CD4-positive, alpha-beta T cell (primary cell): ENCODE data around the gene KCNJ11. TPM values are rescaled to one million over a fixed set of nuclear protein-coding genes. Genes with fewer than 3 reads are reported as not detected.
A peak's percentile ranks its signal among the peaks of the same experiment; 100 is the strongest.

Experiments used
- ATAC-seq: fragments of 200-7000 bp; cut with Tn5 transposase; one replicate; pipeline ENCODE4 v1.10.0; 2022; ENCODE audit warnings: mild to moderate bottlenecking; ENCODE audit not compliant: poor library complexity
- CTCF ChIA-PET: fragments of 350-600 bp; sonication (Branson Sonifier 250); formaldehyde crosslinking; loops from one replicate; lab custom pipeline; 2021; ENCODE audit warnings: antibody characterized with exemption, inconsistent platforms; lab: Charles Lee
- POLR2A ChIA-PET: fragments of 350-600 bp; sonication (Branson Sonifier 250); formaldehyde crosslinking; loops from one replicate; lab custom pipeline; 2021; ENCODE audit warnings: antibody characterized with exemption, inconsistent platforms; lab: Charles Lee
- DNase-seq, 14 experiments: peaks; one replicate each; pipeline ENCODE4 v3.0.0-alpha.2; 2013 to 2020; ENCODE audit warnings: mixed read lengths in 2 of 14
- H3K27ac ChIP-seq, 2 donors: one replicate each; pipeline versions ENCODE4 v1.5.1 to v1.7.0; 2013; ENCODE audit warnings: low read length in 2 of 2, low read depth in 1 of 2, mild to moderate bottlenecking in 1 of 2
- H3K27me3 ChIP-seq, 2 experiments: 1 replicate in 1 of 2; 2 replicates in 1 of 2; pipeline versions ENCODE4 v1.6.1 to v1.7.0; 2013; ENCODE audit warnings: low read length in 2 of 2, control low read depth in 1 of 2, mild to moderate bottlenecking in 1 of 2, moderate library complexity in 1 of 2; ENCODE audit not compliant: insufficient read depth in 2 of 2, control insufficient read depth in 1 of 2
- H3K36me3 ChIP-seq: one replicate; pipeline ENCODE4 v1.6.1; 2013; ENCODE audit warnings: low read length, control low read depth; ENCODE audit not compliant: insufficient read depth
- H3K4me1 ChIP-seq: one replicate; pipeline ENCODE4 v1.6.1; 2013; ENCODE audit warnings: low read length, control low read depth; ENCODE audit not compliant: insufficient read depth
- H3K4me3 ChIP-seq: one replicate; pipeline ENCODE4 v1.5.1; 2013; ENCODE audit warnings: mild to moderate bottlenecking, low read length, moderate library complexity
- H3K9me3 ChIP-seq, 2 experiments: 1 replicate in 1 of 2; 2 replicates in 1 of 2; pipeline versions ENCODE4 v1.6.1 to v1.7.0; 2013; ENCODE audit warnings: low read length in 2 of 2, mild to moderate bottlenecking in 2 of 2, control low read depth in 1 of 2, moderate library complexity in 1 of 2; ENCODE audit not compliant: control insufficient read depth in 1 of 2, insufficient read depth in 1 of 2
- H3K27ac Mint-ChIP-seq: one replicate; pipeline ENCODE4 v1.8.0; 2020; ENCODE audit warnings: mixed read lengths
- H3K27me3 Mint-ChIP-seq: one replicate; pipeline ENCODE4 v1.8.0; 2021; ENCODE audit warnings: mixed read lengths
- H3K36me3 Mint-ChIP-seq: one replicate; pipeline ENCODE4 v1.8.0; 2021; ENCODE audit warnings: low read depth, mixed read lengths
- H3K4me1 Mint-ChIP-seq: one replicate; pipeline ENCODE4 v1.8.0; 2021; ENCODE audit warnings: low read depth, mixed read lengths
- H3K4me3 Mint-ChIP-seq: one replicate; pipeline ENCODE4 v1.8.0; 2020; ENCODE audit warnings: mild to moderate bottlenecking, mixed read lengths
- H3K9me3 Mint-ChIP-seq: one replicate; pipeline ENCODE4 v1.8.0; 2020; ENCODE audit warnings: mixed read lengths
- intact Hi-C, 2 experiments: fragments of 100-400 bp; cut with DNase I in 1 of 2; cut with micrococcal nuclease in 1 of 2; formaldehyde crosslinking; loops; one replicate each; pipeline versions ENCODE4 v1.15.1 to v1.9.0; 2023 to 2025; cut with DNase I, micrococcal nuclease
- polyA plus RNA-seq, 2 donors: library from polyadenylated mRNA; unstranded; fragments of 120-200 nt; gene quantifications; one replicate each; pipeline ENCODE4 v1.2.1, GENCODE V29; 2013
- total RNA-seq, 174 experiments: library from RNA in 2 of 174; stranded (reverse) in 2 of 174; gene quantifications; one replicate each; pipeline ENCODE4 v1.2.3 and lab custom pipeline; 2021 to 2026
- TF ChIP-seq, protein P1 (sequence below): fragments of 200-600 bp; IDR thresholded peaks from one replicate; pipeline ENCODE4 v1.8.0; 2022; ENCODE audit warnings: antibody characterized with exemption, mild to moderate bottlenecking

Gene KCNJ11
- total RNA-seq = under 1 TPM in 1 of 2 experiments, not detected in 1; 0.08 TPM
- 0.09 TPM for polyA plus RNA-seq (2013, experiment 1 of 2)
- 0.52 TPM for polyA plus RNA-seq (2013, experiment 2 of 2)
- 0 to 1.9 (median 0.36) reads per million in 172 experiments for total RNA-seq (lab: John Stamatoyannopoulos, UW)

DNA sequence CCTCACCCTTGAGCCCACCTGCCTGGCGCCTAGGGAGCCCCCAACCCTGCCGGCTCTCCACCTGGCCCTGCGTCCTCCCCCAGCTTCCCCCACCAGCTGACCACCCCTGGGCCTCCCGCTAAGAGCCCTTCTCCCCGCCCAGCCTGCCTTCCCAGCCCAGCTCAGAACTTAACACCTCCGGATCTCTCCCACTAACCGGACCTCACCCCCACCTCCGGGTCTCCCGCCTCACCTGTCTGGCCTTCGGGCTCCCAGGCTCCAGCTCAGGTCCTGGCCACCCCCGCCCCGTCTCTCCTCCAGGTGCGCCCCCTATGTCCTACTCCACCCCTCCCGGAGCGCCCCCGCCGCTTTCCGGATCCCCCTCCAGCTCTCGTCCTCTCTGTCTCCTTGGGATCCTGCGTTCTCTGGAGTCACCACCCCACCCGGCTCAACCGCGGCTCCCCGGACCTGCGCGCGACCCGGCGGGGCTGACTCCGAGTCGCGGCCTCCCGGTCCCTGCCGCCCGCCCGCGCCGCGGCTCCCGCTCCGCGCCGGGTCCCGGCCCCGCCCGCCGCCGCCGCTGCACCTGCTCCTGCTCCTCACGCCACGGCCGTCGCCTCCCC is at the start of gene KCNJ11:
Gene KCNJ11, minus strand, starts transcription at position 51 of the 602 bp plus-strand sequence. CDS start 568 bp downstream, outside the sequence.
- Histone ChIP-seq H3K4me1 (peaks cover 19% of the 10 kb centered on the region), H3K9me3 (no peaks in the 10 kb centered on the region), H3K36me3 (no peaks in the 10 kb centered on the region), H3K27me3 (no peaks in the 10 kb centered on the region), H3K27ac (no peak within 1 kb of the TSS), H3K4me3 (peak within 1 kb of the TSS; percentile 62)
- ChIA-PET CTCF (interaction anchor here (1.0 to 1.7 kb wide), 3 partner anchors 35 to 139 kb away, joined by 3 to 7 read pairs (median 3); no protein-coding TSS in a partner anchor), POLR2A (interaction anchor here (0.6 to 1.0 kb wide), 3 partner anchors 35 to 310 kb away, joined by 3 to 4 read pairs (median 3); no protein-coding TSS in a partner anchor)
- ATAC-seq (peak; percentile 58), DNase-seq (peak in 1 of 14 experiments; percentile 19)
- intact Hi-C loops = loop anchor here in 1 of 2 experiments (5.0 kb wide), 1 partner anchor 111 kb away; the partner anchor contains the start of gene NUCB2
- no peaks in the 10 kb centered on the region for H3K36me3 Mint-ChIP-seq
- TF ChIP-seq, protein P1, sequence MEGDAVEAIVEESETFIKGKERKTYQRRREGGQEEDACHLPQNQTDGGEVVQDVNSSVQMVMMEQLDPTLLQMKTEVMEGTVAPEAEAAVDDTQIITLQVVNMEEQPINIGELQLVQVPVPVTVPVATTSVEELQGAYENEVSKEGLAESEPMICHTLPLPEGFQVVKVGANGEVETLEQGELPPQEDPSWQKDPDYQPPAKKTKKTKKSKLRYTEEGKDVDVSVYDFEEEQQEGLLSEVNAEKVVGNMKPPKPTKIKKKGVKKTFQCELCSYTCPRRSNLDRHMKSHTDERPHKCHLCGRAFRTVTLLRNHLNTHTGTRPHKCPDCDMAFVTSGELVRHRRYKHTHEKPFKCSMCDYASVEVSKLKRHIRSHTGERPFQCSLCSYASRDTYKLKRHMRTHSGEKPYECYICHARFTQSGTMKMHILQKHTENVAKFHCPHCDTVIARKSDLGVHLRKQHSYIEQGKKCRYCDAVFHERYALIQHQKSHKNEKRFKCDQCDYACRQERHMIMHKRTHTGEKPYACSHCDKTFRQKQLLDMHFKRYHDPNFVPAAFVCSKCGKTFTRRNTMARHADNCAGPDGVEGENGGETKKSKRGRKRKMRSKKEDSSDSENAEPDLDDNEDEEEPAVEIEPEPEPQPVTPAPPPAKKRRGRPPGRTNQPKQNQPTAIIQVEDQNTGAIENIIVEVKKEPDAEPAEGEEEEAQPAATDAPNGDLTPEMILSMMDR = no peak
- H3K4me1 Mint-ChIP-seq = no peaks in the 10 kb centered on the region
- H3K27ac Mint-ChIP-seq = peak within 1 kb of the TSS; percentile 58
- H3K27me3 Mint-ChIP-seq = no peaks in the 10 kb centered on the region
- peak within 1 kb of the TSS; percentile 93 for H3K4me3 Mint-ChIP-seq
- H3K9me3 Mint-ChIP-seq = no peaks in the 10 kb centered on the region

DNA sequence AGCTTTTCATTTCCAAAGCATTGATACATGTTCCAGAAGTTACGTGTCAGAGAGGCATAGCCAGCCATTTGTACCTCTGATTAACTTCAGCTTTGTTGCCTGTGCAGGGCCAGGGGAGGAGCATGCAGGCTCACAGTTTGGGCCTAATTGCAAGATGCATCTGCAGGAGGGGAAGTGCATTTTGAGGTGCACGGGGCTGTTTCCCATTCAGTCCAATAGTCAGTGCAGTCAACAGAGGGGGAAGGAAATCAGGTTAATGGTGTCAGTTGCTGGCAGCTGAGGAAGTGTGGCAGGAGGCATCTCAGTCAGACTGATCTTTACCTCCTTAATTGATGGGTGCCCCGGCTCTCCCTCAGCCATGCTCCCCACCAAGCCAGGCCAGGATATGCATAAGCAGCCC is 48.9 kb upstream of the KCNJ11 start:
- Histone ChIP-seq H3K4me3 (no peak overlapping the region), H3K4me1 (peaks cover 4% of the 10 kb centered on the region), H3K9me3 (no peaks in the 10 kb centered on the region), H3K36me3 (no peaks in the 10 kb centered on the region), H3K27me3 (no peaks in the 10 kb centered on the region), H3K27ac (no peak overlapping the region)
- DNase-seq (no peak), ATAC-seq (no peak)
- ChIA-PET POLR2A (no interaction called here), CTCF (no interaction called here)
- H3K4me1 Mint-ChIP-seq = peaks cover 8% of the 10 kb centered on the region
- peaks cover 19% of the 10 kb centered on the region for H3K27me3 Mint-ChIP-seq
- H3K36me3 Mint-ChIP-seq = no peaks in the 10 kb centered on the region
- no peak overlapping the region for H3K4me3 Mint-ChIP-seq
- H3K9me3 Mint-ChIP-seq = no peaks in the 10 kb centered on the region
- TF ChIP-seq, protein P1 = no peak
- H3K27ac Mint-ChIP-seq = no peak overlapping the region
- intact Hi-C loops = no loop called here

DNA sequence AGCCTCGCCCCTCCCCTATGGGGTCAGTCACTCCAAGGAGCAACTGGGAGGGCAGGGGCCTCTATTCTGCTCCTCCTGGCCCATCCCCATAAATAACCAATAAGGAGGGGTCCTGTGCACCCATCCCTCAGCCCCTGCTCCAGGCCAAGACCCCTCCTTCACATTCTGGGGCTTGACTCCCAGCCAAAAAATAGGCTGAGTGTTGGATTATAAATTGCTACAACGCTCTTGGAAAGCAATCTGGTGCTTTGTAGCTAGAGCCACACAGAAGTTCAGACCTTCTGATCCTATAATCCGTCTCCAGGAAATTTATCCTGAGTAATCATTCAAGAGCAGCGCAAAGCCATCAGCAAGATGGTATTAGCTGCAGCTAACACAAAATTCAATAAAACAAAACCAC is 45.6 kb upstream of the KCNJ11 start:
- H3K4me3 Mint-ChIP-seq = no peak overlapping the region
- no peaks in the 10 kb centered on the region for H3K9me3 Mint-ChIP-seq

More for the DNA sequence above, 45.6 kb upstream of the KCNJ11 start:
- CTCF ChIA-PET = no interaction called here
- no peak for ATAC-seq
- Mint-ChIP-seq H3K27me3 (peaks cover 11% of the 10 kb centered on the region), H3K36me3 (no peaks in the 10 kb centered on the region), H3K27ac (no peak overlapping the region), H3K4me1 (peaks cover under 1% of the 10 kb centered on the region)
- no peak for DNase-seq
- Histone ChIP-seq H3K9me3 (no peaks in the 10 kb centered on the region), H3K36me3 (no peaks in the 10 kb centered on the region), H3K4me3 (no peak overlapping the region), H3K27ac (no peak overlapping the region), H3K27me3 (no peaks in the 10 kb centered on the region), H3K4me1 (no peaks in the 10 kb centered on the region)
- TF ChIP-seq, protein P1 = no peak
- intact Hi-C loops = no loop called here
- POLR2A ChIA-PET = no interaction called here
